Measurements from ENCODE around the gene WWOX. TPM values are rescaled to one million over a fixed set of nuclear protein-coding genes. Genes with fewer than 3 reads are reported as not detected.

The WWOX gene
- total RNA-seq, 1 donor from 2014 or later = 28.2 TPM

- Mint-ChIP-seq H3K27ac (ENCODE audit: unreplicated experiment) (peak overlapping the region; percentile 84), H3K4me1 (ENCODE audit: unreplicated experiment) (peaks cover 40% of the 10 kb centered on the region)
Observed at GRCh38 chr16:78609402-78610274, 510.2 kb downstream of the WWOX start.

DNA sequence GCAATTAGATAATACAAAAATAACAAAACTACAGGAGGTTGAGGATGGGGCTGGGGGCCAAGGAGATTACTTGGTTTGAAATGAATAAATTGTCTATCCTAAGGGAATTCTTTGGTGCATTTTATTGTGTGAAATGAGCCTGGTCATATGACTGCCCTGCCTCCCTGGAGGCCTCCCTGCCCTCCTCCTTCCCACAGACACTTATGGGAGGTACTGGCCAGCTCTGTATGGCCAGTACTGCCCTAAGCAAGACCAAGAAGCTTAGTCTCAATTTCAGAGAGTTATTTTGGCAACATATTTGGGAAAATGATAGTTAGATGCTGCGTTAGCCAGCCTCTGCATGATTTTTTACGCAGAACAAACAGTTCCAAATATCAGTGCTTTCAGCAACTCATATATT is 511.9 kb downstream of the WWOX start:
- Mint-ChIP-seq H3K27me3 (ENCODE audit: unreplicated experiment) (no peaks in the 10 kb centered on the region), H3K27ac (ENCODE audit: unreplicated experiment) (no peak overlapping the region), H3K9me3 (ENCODE audit: unreplicated experiment) (peaks cover 6% of the 10 kb centered on the region), H3K4me1 (ENCODE audit: unreplicated experiment) (peaks cover 35% of the 10 kb centered on the region), H3K36me3 (ENCODE audit: unreplicated experiment) (peaks cover 4% of the 10 kb centered on the region), H3K4me3 (ENCODE audit: unreplicated experiment) (no peak overlapping the region)
- no peak for DNase-seq (ENCODE audit: extremely low spot score, unreplicated experiment)
- TF ChIP-seq, protein P1, sequence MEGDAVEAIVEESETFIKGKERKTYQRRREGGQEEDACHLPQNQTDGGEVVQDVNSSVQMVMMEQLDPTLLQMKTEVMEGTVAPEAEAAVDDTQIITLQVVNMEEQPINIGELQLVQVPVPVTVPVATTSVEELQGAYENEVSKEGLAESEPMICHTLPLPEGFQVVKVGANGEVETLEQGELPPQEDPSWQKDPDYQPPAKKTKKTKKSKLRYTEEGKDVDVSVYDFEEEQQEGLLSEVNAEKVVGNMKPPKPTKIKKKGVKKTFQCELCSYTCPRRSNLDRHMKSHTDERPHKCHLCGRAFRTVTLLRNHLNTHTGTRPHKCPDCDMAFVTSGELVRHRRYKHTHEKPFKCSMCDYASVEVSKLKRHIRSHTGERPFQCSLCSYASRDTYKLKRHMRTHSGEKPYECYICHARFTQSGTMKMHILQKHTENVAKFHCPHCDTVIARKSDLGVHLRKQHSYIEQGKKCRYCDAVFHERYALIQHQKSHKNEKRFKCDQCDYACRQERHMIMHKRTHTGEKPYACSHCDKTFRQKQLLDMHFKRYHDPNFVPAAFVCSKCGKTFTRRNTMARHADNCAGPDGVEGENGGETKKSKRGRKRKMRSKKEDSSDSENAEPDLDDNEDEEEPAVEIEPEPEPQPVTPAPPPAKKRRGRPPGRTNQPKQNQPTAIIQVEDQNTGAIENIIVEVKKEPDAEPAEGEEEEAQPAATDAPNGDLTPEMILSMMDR (IDR thresholded peaks at IDR 0.05) = no peak

More at GRCh38 chr16:78609402-78610274, 510.2 kb downstream of the WWOX start:
- no peak for DNase-seq (ENCODE audit: extremely low spot score, unreplicated experiment)
- Mint-ChIP-seq H3K36me3 (ENCODE audit: unreplicated experiment) (peaks cover 4% of the 10 kb centered on the region), H3K9me3 (ENCODE audit: unreplicated experiment) (peaks cover 6% of the 10 kb centered on the region), H3K4me3 (ENCODE audit: unreplicated experiment) (peak overlapping the region; percentile 64), H3K27me3 (ENCODE audit: unreplicated experiment) (no peaks in the 10 kb centered on the region)
- TF ChIP-seq, protein P1 (IDR thresholded peaks at IDR 0.05) = no peak

DNA sequence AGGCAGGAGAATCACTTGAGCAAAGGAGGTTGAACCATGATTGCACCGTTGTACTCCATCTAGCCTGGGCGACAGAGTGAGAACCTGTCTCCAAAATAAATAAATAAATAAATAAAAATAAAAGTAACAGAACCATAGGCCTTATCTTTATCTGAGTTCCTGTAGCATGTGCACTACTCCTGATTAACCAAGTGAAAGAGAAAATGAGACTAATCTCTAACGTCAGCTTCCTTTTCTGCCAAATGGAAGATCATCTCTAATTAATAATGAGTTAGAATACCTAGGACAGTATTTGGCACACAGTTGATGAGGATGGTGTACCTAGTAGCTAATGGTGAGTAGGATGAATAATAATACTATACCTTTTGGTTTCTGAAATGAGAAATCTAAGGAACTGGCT is 520.4 kb downstream of the WWOX start:
- H3K4me1 Mint-ChIP-seq (ENCODE audit: unreplicated experiment) = peaks cover 8% of the 10 kb centered on the region
- no peaks in the 10 kb centered on the region for H3K27me3 Mint-ChIP-seq (ENCODE audit: unreplicated experiment)
- no peak overlapping the region for H3K27ac Mint-ChIP-seq (ENCODE audit: unreplicated experiment)
- H3K9me3 Mint-ChIP-seq (ENCODE audit: unreplicated experiment) = peaks cover 4% of the 10 kb centered on the region
- no peak for DNase-seq (ENCODE audit: extremely low spot score, unreplicated experiment)
- no peak overlapping the region for H3K4me3 Mint-ChIP-seq (ENCODE audit: unreplicated experiment)
- TF ChIP-seq, protein P1 (IDR thresholded peaks at IDR 0.05) = no peak
- H3K36me3 Mint-ChIP-seq (ENCODE audit: unreplicated experiment) = no peaks in the 10 kb centered on the region

- Mint-ChIP-seq H3K27ac (ENCODE audit: unreplicated experiment) (no peak overlapping the region), H3K4me1 (ENCODE audit: unreplicated experiment) (peaks cover 8% of the 10 kb centered on the region), H3K9me3 (ENCODE audit: unreplicated experiment) (peaks cover 4% of the 10 kb centered on the region), H3K36me3 (ENCODE audit: unreplicated experiment) (no peaks in the 10 kb centered on the region), H3K27me3 (ENCODE audit: unreplicated experiment) (no peaks in the 10 kb centered on the region), H3K4me3 (ENCODE audit: unreplicated experiment) (no peak overlapping the region)
- no peak for DNase-seq (ENCODE audit: extremely low spot score, unreplicated experiment)
- TF ChIP-seq, protein P1 (IDR thresholded peaks at IDR 0.05) = no peak
Observed at GRCh38 chr16:78620291-78620690, 520.8 kb downstream of the WWOX start.

DNA sequence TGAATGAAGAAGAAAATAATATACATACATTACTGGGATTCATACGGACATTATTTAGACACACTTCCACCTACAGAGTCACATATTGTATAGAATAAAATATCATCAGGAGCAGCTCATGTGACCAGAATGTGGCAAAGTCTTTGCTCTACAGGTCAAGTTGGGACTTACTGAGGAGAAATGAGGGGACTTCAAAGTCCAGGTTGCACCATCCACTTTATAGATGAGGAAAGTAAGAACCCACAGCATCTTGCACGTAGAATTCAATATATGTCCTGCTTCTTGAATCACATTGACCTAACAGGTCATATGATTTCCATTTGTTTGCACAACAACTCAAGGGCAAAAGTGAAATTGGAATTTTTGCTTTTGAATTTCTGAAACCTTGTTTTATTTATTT is 524.3 kb downstream of the WWOX start:
- TF ChIP-seq, protein P1 (IDR thresholded peaks at IDR 0.05) = no peak
- Mint-ChIP-seq H3K4me3 (ENCODE audit: unreplicated experiment) (no peak overlapping the region), H3K9me3 (ENCODE audit: unreplicated experiment) (peaks cover 4% of the 10 kb centered on the region), H3K27ac (ENCODE audit: unreplicated experiment) (no peak overlapping the region), H3K36me3 (ENCODE audit: unreplicated experiment) (no peaks in the 10 kb centered on the region), H3K4me1 (ENCODE audit: unreplicated experiment) (peaks cover 23% of the 10 kb centered on the region), H3K27me3 (ENCODE audit: unreplicated experiment) (no peaks in the 10 kb centered on the region)
- no peak for DNase-seq (ENCODE audit: extremely low spot score, unreplicated experiment)
